Ramos (cell line): ENCODE results near the gene KCNH5.

Source experiments
- in situ Hi-C: fragments of 300-500 bp; cut with MboI; formaldehyde crosslinking; loops from one replicate; pipeline ENCODE4 v1.14.3; 2022; ENCODE audit warnings: low sequenced_read_pairs; ENCODE audit not compliant: unreplicated experiment

The KCNH5 gene

GRCh38 chr14:62691647-62692489, 353.4 kb downstream of the KCNH5 start:
- in situ Hi-C loops: no loop called here

- in situ Hi-C loops: no loop called here
Observed at GRCh38 chr14:62689733-62690132, 355.5 kb downstream of the KCNH5 start.

- in situ Hi-C loops: no loop called here
Observed at GRCh38 chr14:62687818-62688217, 357.4 kb downstream of the KCNH5 start.

- in situ Hi-C loops: no loop called here
Observed at GRCh38 chr14:62684376-62684775, 360.9 kb downstream of the KCNH5 start.

GRCh38 chr14:62682208-62682607, 363.1 kb downstream of the KCNH5 start:
- in situ Hi-C loops: no loop called here

GRCh38 chr14:62674563-62675237, 370.6 kb downstream of the KCNH5 start:
- in situ Hi-C loops: no loop called here

GRCh38 chr14:62673014-62673755, 372.1 kb downstream of the KCNH5 start:
- in situ Hi-C loops: no loop called here

GRCh38 chr14:62670526-62670925, 374.7 kb downstream of the KCNH5 start:
- in situ Hi-C loops: no loop called here

- in situ Hi-C loops: no loop called here
Observed at GRCh38 chr14:62667421-62667914, 377.8 kb downstream of the KCNH5 start.

- in situ Hi-C loops: no loop called here
Observed at GRCh38 chr14:62665286-62665685, 380.0 kb downstream of the KCNH5 start.

GRCh38 chr14:62663456-62663821, 381.8 kb downstream of the KCNH5 start:
- in situ Hi-C loops: no loop called here

- in situ Hi-C loops: no loop called here
Observed at GRCh38 chr14:62662811-62663455, 382.3 kb downstream of the KCNH5 start.

GRCh38 chr14:62661818-62662217, 383.4 kb downstream of the KCNH5 start:
- in situ Hi-C loops: no loop called here

- in situ Hi-C loops: no loop called here
Observed at GRCh38 chr14:62658631-62659030, 386.6 kb downstream of the KCNH5 start.

- in situ Hi-C loops: no loop called here
Observed at GRCh38 chr14:62657376-62657775, 387.9 kb downstream of the KCNH5 start.

GRCh38 chr14:62655166-62655565, 390.1 kb downstream of the KCNH5 start:
- in situ Hi-C loops: no loop called here

- in situ Hi-C loops: no loop called here
Observed at GRCh38 chr14:62654641-62655040, 390.6 kb downstream of the KCNH5 start.
